OCI-LY1 (cell line): ENCODE data around the gene GNAO1.

ENCODE experiments used
- EZH2 ChIP-seq: fragments of 200-600 bp; sonication (generic), shearing (Covaris generic); IDR thresholded peaks from 2 replicates; pipeline ENCODE4 v1.8.0; 2017; ENCODE audit warnings: borderline replicate concordance, mixed run types, mild to moderate bottlenecking, antibody characterized with exemption, low read length, moderate library complexity, mixed read lengths
- TF ChIP-seq, protein P1 (sequence below): fragments of 200-600 bp; sonication (generic), shearing (Covaris generic); IDR thresholded peaks from 2 replicates; pipeline ENCODE4 v1.5.1; 2017; ENCODE audit warnings: mild to moderate bottlenecking, antibody characterized with exemption, low read length, moderate library complexity, mixed read lengths

- no peak for TF ChIP-seq EZH2
- TF ChIP-seq, protein P1, sequence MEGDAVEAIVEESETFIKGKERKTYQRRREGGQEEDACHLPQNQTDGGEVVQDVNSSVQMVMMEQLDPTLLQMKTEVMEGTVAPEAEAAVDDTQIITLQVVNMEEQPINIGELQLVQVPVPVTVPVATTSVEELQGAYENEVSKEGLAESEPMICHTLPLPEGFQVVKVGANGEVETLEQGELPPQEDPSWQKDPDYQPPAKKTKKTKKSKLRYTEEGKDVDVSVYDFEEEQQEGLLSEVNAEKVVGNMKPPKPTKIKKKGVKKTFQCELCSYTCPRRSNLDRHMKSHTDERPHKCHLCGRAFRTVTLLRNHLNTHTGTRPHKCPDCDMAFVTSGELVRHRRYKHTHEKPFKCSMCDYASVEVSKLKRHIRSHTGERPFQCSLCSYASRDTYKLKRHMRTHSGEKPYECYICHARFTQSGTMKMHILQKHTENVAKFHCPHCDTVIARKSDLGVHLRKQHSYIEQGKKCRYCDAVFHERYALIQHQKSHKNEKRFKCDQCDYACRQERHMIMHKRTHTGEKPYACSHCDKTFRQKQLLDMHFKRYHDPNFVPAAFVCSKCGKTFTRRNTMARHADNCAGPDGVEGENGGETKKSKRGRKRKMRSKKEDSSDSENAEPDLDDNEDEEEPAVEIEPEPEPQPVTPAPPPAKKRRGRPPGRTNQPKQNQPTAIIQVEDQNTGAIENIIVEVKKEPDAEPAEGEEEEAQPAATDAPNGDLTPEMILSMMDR, result no peak
These were observed 56.5 kb downstream of the GNAO1 start for GRCh38 chr16:56247808-56248207.
